Coronary artery (tissue), 2 donors: ENCODE measurements around the gene CLDN24.

Experiments used
- DNase-seq: peaks from one replicate; pipeline ENCODE4 v3.0.0-alpha.2; 2017; ENCODE audit warnings: low spot score
- H3K27ac ChIP-seq, 2 donors: fragments of 200-600 bp; sonication (generic); one replicate each; pipeline ENCODE4 v1.5.1; 2016 to 2019
- H3K4me3 ChIP-seq: fragments of 200-600 bp; sonication (generic); 2 replicates; pipeline ENCODE4 v1.5.1; 2016; ENCODE audit warnings: mild to moderate bottlenecking, moderate library complexity
- TF ChIP-seq, protein P1 (sequence below): fragments of 200-600 bp; sonication (generic); IDR thresholded peaks from one replicate; pipeline ENCODE4 v1.5.1; 2019; ENCODE audit warnings: antibody characterized with exemption

The CLDN24 gene

DNA sequence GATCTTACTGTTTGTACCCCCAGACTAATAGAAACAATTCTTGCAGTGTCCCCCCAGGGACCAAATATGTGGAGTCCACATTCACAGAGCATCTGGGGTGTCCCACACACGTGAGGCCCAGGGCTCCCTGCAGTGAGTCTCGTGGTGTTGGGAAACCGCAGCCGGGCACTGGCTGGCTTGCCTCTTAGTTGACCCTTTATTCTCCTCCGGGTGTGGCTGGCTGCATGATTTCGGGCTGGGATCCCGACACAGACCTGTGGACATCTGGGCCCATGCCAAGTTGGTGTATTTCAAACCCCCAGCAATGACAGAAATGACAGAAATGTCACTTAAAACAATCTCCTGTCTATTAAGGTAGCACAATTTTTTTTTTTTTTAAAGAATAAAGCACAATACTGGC, 15.6 kb upstream of the CLDN24 start:
- TF ChIP-seq, protein P1, sequence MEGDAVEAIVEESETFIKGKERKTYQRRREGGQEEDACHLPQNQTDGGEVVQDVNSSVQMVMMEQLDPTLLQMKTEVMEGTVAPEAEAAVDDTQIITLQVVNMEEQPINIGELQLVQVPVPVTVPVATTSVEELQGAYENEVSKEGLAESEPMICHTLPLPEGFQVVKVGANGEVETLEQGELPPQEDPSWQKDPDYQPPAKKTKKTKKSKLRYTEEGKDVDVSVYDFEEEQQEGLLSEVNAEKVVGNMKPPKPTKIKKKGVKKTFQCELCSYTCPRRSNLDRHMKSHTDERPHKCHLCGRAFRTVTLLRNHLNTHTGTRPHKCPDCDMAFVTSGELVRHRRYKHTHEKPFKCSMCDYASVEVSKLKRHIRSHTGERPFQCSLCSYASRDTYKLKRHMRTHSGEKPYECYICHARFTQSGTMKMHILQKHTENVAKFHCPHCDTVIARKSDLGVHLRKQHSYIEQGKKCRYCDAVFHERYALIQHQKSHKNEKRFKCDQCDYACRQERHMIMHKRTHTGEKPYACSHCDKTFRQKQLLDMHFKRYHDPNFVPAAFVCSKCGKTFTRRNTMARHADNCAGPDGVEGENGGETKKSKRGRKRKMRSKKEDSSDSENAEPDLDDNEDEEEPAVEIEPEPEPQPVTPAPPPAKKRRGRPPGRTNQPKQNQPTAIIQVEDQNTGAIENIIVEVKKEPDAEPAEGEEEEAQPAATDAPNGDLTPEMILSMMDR, result no peak
- peak; percentile 26 for DNase-seq
- H3K27ac ChIP-seq, result no peak overlapping the region
- no peak overlapping the region for H3K4me3 ChIP-seq

DNA sequence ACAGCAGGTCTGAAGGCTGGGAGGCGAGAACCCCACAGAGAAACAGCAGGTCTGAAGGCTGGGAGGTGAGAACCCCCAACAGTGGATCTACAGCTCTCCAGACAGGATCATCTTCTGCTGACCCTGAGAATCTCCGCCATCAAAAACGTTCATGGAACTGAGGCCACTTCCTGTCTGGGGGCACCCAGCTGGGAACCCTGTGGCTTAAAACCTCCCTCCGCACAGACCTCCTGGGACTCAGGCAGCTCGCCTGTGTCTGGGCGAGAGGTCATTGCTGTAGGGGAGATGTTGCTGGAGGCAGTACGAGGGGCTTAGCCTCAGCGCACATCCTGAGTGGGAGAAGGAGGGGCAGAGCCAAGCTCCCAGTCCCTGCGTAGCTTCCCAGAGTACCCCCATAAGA, 15.1 kb upstream of the CLDN24 start:
- Histone ChIP-seq H3K27ac (no peak overlapping the region), H3K4me3 (no peak overlapping the region)
- peak; percentile 62 for DNase-seq
- TF ChIP-seq, protein P1, result no peak

DNA sequence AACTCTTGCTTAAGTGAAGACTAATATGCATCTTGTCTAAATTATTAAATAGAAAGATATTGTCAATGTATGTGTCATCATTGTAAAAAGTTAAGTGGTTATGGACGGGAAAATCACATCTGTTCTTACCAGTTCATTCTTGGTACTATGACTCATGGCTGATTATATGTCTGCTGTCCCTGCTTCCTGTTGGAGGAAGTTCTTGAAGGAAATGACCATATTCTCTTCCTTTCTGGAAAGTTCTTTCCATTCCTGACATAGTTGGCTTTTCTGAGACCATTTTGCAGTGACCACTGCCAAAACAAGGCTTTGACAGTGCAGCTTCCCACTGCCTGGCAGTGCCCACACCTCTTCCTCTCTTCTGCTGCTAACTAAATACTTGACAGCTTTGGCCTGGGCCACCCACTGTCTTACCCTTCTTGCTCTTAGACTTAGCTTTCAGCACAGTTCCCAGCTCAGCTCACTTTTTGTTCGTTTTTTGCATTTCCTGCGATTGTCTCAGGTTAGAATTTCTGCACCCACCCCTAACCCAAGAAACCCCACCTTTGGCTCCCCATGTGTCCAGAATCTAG, 13.2 kb upstream of the CLDN24 start:
- no peak overlapping the region for H3K4me3 ChIP-seq
- H3K27ac ChIP-seq, result no peak overlapping the region
- peak; percentile 61 for DNase-seq
- TF ChIP-seq, protein P1, result no peak

DNA sequence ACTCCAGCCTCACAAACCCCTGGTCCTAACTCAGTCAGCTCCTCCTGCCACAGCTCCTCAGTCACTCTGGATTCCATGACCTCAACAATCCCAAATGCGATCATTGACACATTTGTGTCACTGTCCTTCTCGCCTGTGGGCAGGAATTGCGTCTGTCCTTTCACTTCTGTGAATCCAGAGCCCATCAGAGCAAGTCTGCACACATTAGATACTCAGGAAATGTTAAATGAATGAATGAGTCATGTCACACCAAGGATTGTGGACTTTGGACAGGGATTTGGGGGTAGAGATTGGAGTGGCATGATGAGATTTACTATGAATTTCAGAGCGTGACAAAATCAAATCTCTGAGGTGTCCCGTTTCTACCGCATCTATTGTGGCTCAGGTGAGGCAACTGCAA, 11.8 kb upstream of the CLDN24 start:
- Histone ChIP-seq H3K27ac (no peak overlapping the region), H3K4me3 (no peak overlapping the region)
- TF ChIP-seq, protein P1, result no peak
- no peak for DNase-seq

DNA sequence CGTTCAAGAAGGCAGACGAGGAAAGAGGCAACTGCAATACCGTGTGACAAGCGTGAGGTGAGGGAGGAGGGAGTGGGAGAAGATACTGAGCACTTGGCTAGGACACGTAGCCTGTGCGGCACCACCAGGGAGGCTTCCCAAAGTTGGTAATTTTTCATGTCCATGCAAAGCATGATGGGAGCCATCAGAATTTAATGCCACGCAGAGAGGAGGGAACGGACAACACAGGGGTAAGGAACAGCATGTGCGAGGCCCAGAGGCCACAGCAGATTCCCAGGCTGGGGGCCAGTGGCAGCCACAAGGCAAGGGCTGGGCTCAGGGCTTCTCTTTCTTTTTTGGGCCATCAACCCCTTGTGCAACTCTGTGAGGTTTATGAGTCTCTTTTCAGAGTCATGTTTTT, 11.0 kb upstream of the CLDN24 start:
- TF ChIP-seq, protein P1, result no peak
- DNase-seq, result no peak
- Histone ChIP-seq H3K4me3 (no peak overlapping the region), H3K27ac (no peak overlapping the region)

DNA sequence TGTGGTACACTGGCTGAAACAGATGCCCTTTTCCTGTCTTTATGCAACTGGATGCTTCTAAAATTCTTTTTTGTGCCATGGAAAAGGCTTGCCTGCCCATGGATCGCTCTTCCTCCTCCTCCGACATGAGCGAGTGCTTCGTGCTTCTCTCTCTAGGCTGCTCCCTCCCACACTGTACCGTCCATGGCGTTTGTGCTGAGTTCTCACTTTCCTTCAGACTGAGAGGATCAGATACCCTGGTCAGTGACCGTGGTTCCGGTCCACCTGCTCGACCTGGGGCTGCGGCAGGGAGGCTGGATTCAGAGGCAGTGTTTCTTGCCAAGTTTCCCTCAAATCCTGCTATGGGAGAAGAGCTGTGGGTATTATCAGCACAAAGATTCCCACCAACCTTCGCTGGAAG, 10.2 kb upstream of the CLDN24 start:
- H3K27ac ChIP-seq, result no peak overlapping the region
- TF ChIP-seq, protein P1, result no peak
- no peak for DNase-seq
- H3K4me3 ChIP-seq, result no peak overlapping the region

DNA sequence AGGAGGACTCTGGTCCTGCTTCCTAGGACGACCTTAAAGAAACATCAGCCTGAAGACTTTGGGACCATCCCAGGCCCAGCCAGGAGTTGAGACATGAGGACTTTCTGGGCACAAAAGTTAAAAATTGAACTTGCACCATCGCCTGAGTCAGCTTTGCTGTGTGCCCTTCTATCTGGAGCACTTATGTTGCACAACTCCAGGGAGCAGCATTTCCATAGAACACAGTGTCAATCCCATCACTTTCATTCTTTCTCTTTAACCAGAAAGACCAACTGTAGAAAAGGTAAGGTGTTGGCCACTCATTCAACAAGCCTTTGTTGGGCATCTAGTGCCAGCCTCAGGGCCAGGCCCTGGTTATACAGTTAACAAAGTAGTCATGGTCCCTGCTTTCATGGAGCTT, 8.6 kb upstream of the CLDN24 start:
- TF ChIP-seq, protein P1, result no peak
- Histone ChIP-seq H3K27ac (no peak overlapping the region), H3K4me3 (no peak overlapping the region)
- no peak for DNase-seq
